ENCODE measurements around the gene CNOT4.

GRCh38 chr7:135355377-135356048 lies 154.4 kb downstream of the CNOT4 start:
- TF ChIP-seq POLR2AphosphoS5 (IDR thresholded peaks at IDR 0.05): no peak
- TF ChIP-seq, protein P1, sequence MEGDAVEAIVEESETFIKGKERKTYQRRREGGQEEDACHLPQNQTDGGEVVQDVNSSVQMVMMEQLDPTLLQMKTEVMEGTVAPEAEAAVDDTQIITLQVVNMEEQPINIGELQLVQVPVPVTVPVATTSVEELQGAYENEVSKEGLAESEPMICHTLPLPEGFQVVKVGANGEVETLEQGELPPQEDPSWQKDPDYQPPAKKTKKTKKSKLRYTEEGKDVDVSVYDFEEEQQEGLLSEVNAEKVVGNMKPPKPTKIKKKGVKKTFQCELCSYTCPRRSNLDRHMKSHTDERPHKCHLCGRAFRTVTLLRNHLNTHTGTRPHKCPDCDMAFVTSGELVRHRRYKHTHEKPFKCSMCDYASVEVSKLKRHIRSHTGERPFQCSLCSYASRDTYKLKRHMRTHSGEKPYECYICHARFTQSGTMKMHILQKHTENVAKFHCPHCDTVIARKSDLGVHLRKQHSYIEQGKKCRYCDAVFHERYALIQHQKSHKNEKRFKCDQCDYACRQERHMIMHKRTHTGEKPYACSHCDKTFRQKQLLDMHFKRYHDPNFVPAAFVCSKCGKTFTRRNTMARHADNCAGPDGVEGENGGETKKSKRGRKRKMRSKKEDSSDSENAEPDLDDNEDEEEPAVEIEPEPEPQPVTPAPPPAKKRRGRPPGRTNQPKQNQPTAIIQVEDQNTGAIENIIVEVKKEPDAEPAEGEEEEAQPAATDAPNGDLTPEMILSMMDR (IDR thresholded peaks at IDR 0.05): no peak

Data from breast epithelium (tissue), 3 donors.